GM21825 (cell line): ENCODE data around the gene TNNC1.

Experiments
- ATAC-seq: cut with Tn5 transposase; IDR thresholded peaks from one replicate; pipeline ENCODE4 v1.9.1; 2021; ENCODE audit warnings: mild to moderate bottlenecking, moderate library complexity; ENCODE audit not compliant: unreplicated experiment

The TNNC1 gene

GRCh38 chr3:52443791-52444687 is 9.8 kb downstream of the TNNC1 start:
- ATAC-seq = no peak

- no peak for ATAC-seq
Measured at GRCh38 chr3:52443268-52443610, 10.6 kb downstream of the TNNC1 start.

GRCh38 chr3:52442409-52443267 is 11.2 kb downstream of the TNNC1 start:
- ATAC-seq = no peak

GRCh38 chr3:52441772-52442332 is 12.0 kb downstream of the TNNC1 start:
- ATAC-seq = no peak

- ATAC-seq = no peak
Measured at GRCh38 chr3:52441091-52441771, 12.6 kb downstream of the TNNC1 start.

GRCh38 chr3:52440671-52441070 is 13.2 kb downstream of the TNNC1 start:
- ATAC-seq = no peak

- no peak for ATAC-seq
Measured at GRCh38 chr3:52440249-52440551, 13.6 kb downstream of the TNNC1 start.

GRCh38 chr3:52439426-52440248 is 14.2 kb downstream of the TNNC1 start:
- ATAC-seq = no peak

GRCh38 chr3:52438579-52439425 is 15.0 kb downstream of the TNNC1 start:
- ATAC-seq = no peak

GRCh38 chr3:52438104-52438376 is 15.8 kb downstream of the TNNC1 start:
- ATAC-seq = no peak

GRCh38 chr3:52437326-52438103 is 16.3 kb downstream of the TNNC1 start:
- no peak for ATAC-seq

GRCh38 chr3:52436500-52437149 is 17.2 kb downstream of the TNNC1 start:
- ATAC-seq = no peak

GRCh38 chr3:52435246-52436101 is 18.4 kb downstream of the TNNC1 start:
- ATAC-seq = no peak

- ATAC-seq = no peak
Measured at GRCh38 chr3:52434491-52435115, 19.2 kb downstream of the TNNC1 start.

- ATAC-seq = no peak
Measured at GRCh38 chr3:52433996-52434479, 19.8 kb downstream of the TNNC1 start.

- ATAC-seq = no peak
Measured at GRCh38 chr3:52433328-52433995, 20.4 kb downstream of the TNNC1 start.
